ENCODE data around the gene CACNB2. TPM values are rescaled to one million over a fixed set of nuclear protein-coding genes. Genes with fewer than 3 reads are reported as not detected.

The CACNB2 gene
- total RNA-seq, 1 experiment from 2014 or later = 0.07 TPM

DNA sequence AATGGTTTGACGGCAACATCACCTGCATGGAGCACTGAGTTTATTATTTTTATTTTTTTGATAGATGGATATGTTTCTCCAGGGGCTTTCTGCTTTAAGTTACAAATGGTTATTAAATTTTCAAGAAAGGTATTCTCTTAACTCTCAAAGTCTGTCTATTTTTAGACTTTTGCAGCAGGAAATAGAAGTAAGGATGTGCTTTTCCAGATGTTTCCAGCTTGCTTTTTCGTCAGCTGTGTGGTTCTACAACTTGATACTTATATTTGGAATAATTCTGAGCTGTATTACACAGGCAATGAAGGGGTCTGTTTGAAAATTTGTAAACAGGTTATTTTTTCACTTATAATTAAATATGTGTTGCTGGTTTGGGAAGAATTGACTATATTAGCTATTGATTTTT is 69.0 kb downstream of the CACNB2 start:
- TF ChIP-seq, protein P1, sequence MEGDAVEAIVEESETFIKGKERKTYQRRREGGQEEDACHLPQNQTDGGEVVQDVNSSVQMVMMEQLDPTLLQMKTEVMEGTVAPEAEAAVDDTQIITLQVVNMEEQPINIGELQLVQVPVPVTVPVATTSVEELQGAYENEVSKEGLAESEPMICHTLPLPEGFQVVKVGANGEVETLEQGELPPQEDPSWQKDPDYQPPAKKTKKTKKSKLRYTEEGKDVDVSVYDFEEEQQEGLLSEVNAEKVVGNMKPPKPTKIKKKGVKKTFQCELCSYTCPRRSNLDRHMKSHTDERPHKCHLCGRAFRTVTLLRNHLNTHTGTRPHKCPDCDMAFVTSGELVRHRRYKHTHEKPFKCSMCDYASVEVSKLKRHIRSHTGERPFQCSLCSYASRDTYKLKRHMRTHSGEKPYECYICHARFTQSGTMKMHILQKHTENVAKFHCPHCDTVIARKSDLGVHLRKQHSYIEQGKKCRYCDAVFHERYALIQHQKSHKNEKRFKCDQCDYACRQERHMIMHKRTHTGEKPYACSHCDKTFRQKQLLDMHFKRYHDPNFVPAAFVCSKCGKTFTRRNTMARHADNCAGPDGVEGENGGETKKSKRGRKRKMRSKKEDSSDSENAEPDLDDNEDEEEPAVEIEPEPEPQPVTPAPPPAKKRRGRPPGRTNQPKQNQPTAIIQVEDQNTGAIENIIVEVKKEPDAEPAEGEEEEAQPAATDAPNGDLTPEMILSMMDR (conservative IDR thresholded peaks at IDR 0.05; ENCODE audit: low read depth, low read length) = no peak
- TF ChIP-seq EZH2 (IDR thresholded peaks at IDR 0.05; ENCODE audit: low read length, unreplicated experiment) = no peak
- TF ChIP-seq EZH2phosphoT487 (IDR thresholded peaks at IDR 0.05; ENCODE audit: borderline replicate concordance, low read length) = no peak
- H4K20me1 ChIP-seq (ENCODE audit: low read length) = no peaks in the 10 kb centered on the region
- ATAC-seq (no peak), DNase-seq (no peak)
- H3K36me3 ChIP-seq (ENCODE audit: low read depth, low read length) = no peaks in the 10 kb centered on the region
- H3K9ac ChIP-seq (ENCODE audit: low read length) = no peak overlapping the region
- H3K27ac ChIP-seq (ENCODE audit: low read length) = no peak overlapping the region
- no peaks in the 10 kb centered on the region for H3K9me2 ChIP-seq (replicated peaks; ENCODE audit: low read length)
- H3K4me2 ChIP-seq (ENCODE audit: low read length) = no peak overlapping the region
- H2AFZ ChIP-seq (ENCODE audit: low read length) = no peak overlapping the region
- no peaks in the 10 kb centered on the region for H3K9me3 ChIP-seq (ENCODE audit: low read length)
- ChIA-PET CTCF (no interaction called here), POLR2A (ENCODE audit: unreplicated experiment) (no interaction called here)
- H3K27me3 ChIP-seq (ENCODE audit: low read length) = no peaks in the 10 kb centered on the region
- H3K79me2 ChIP-seq (ENCODE audit: low read length) = no peaks in the 10 kb centered on the region
- no peak overlapping the region for H3K4me3 ChIP-seq (ENCODE audit: low read length)
- BruUV-seq (replicated peaks) = no TSS peak
- intact Hi-C loops (cut with micrococcal nuclease) = no loop called here
- H3K4me1 ChIP-seq (ENCODE audit: insufficient read depth, low read length) = no peaks in the 10 kb centered on the region
- H3F3A ChIP-seq (ENCODE audit: low read length, unreplicated experiment) = no peaks in the 10 kb centered on the region

DNA sequence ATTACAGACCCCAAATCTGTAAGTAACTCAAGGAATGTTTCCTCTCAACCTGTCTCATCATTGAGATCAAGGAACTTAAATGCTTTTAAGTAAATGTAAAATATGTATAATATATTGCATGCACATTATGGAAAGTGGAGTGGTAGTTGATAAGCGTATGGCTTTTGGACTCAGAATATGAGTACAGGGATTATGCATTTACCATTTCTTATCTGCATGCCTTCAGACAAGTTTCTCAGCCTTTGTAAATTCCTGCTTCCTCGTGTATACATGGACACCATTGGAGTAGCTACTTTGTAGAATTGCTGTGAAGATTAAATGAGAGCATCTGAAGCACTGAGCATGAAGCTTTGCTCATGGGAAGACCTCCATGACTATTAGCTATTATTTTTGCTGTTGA is 70.5 kb downstream of the CACNB2 start:
- H2AFZ ChIP-seq (ENCODE audit: low read length) = no peak overlapping the region
- BruUV-seq (replicated peaks) = no TSS peak
- no peaks in the 10 kb centered on the region for H3K36me3 ChIP-seq (ENCODE audit: low read depth, low read length)
- no peaks in the 10 kb centered on the region for H3K4me1 ChIP-seq (ENCODE audit: insufficient read depth, low read length)
- H4K20me1 ChIP-seq (ENCODE audit: low read length) = no peaks in the 10 kb centered on the region
- H3K9me3 ChIP-seq (ENCODE audit: low read length) = no peaks in the 10 kb centered on the region
- ChIA-PET CTCF (no interaction called here), POLR2A (ENCODE audit: unreplicated experiment) (no interaction called here)
- no peak overlapping the region for H3K9ac ChIP-seq (ENCODE audit: low read length)
- no peak overlapping the region for H3K27ac ChIP-seq (ENCODE audit: low read length)
- TF ChIP-seq EZH2 (IDR thresholded peaks at IDR 0.05; ENCODE audit: low read length, unreplicated experiment) (no peak), EZH2phosphoT487 (IDR thresholded peaks at IDR 0.05; ENCODE audit: borderline replicate concordance, low read length) (no peak)
- TF ChIP-seq, protein P1 (conservative IDR thresholded peaks at IDR 0.05; ENCODE audit: low read depth, low read length) = no peak
- no peak overlapping the region for H3K4me3 ChIP-seq (ENCODE audit: low read length)
- H3K4me2 ChIP-seq (ENCODE audit: low read length) = no peak overlapping the region
- H3K9me2 ChIP-seq (replicated peaks; ENCODE audit: low read length) = no peaks in the 10 kb centered on the region
- H3K79me2 ChIP-seq (ENCODE audit: low read length) = no peaks in the 10 kb centered on the region
- intact Hi-C loops (cut with micrococcal nuclease) = no loop called here
- H3F3A ChIP-seq (ENCODE audit: low read length, unreplicated experiment) = no peaks in the 10 kb centered on the region
- ATAC-seq = no peak
- DNase-seq = no peak
- H3K27me3 ChIP-seq (ENCODE audit: low read length) = no peaks in the 10 kb centered on the region

DNA sequence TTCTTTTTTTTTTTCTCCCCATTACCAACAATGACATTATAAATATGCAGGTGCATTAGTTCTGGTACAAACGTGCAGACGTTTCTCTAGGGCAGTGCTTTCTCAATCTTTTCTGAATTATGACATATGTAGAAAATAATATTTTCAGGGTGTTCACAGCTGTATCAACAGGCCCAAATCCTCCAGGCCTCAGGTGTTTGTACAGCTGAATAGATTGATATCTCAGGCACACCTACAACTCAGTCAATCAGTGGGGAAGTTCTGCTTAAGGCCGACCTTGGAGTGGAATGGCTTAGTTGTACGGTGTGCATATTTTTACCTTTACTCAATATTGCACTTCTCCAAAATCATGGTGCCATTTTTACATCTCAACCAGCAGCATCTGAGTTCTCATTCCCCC is 71.6 kb downstream of the CACNB2 start:
- TF ChIP-seq EZH2 (IDR thresholded peaks at IDR 0.05; ENCODE audit: low read length, unreplicated experiment) (no peak), EZH2phosphoT487 (IDR thresholded peaks at IDR 0.05; ENCODE audit: borderline replicate concordance, low read length) (no peak)
- TF ChIP-seq, protein P1 (conservative IDR thresholded peaks at IDR 0.05; ENCODE audit: low read depth, low read length) = no peak
- no TSS peak for BruUV-seq (replicated peaks)
- CTCF ChIA-PET = no interaction called here

More for the DNA sequence above, 71.6 kb downstream of the CACNB2 start:
- intact Hi-C loops (cut with micrococcal nuclease) = no loop called here
- Histone ChIP-seq H3K4me1 (ENCODE audit: insufficient read depth, low read length) (no peaks in the 10 kb centered on the region), H3F3A (ENCODE audit: low read length, unreplicated experiment) (no peaks in the 10 kb centered on the region), H4K20me1 (ENCODE audit: low read length) (no peaks in the 10 kb centered on the region), H3K27me3 (ENCODE audit: low read length) (no peaks in the 10 kb centered on the region), H3K36me3 (ENCODE audit: low read depth, low read length) (no peaks in the 10 kb centered on the region), H3K9ac (ENCODE audit: low read length) (no peak overlapping the region), H3K27ac (ENCODE audit: low read length) (no peak overlapping the region), H3K9me2 (replicated peaks; ENCODE audit: low read length) (no peaks in the 10 kb centered on the region), H3K4me3 (ENCODE audit: low read length) (no peak overlapping the region), H3K79me2 (ENCODE audit: low read length) (no peaks in the 10 kb centered on the region), H2AFZ (ENCODE audit: low read length) (no peak overlapping the region), H3K4me2 (ENCODE audit: low read length) (no peak overlapping the region), H3K9me3 (ENCODE audit: low read length) (no peaks in the 10 kb centered on the region)
- ATAC-seq (no peak), DNase-seq (no peak)
- POLR2A ChIA-PET (ENCODE audit: unreplicated experiment) = no interaction called here
